HG03159 (cell line): Measurements from ENCODE around the gene RIMS3.

Experiments
- ATAC-seq: cut with Tn5 transposase; IDR thresholded peaks from one replicate; pipeline ENCODE4 v1.9.1; 2021; ENCODE audit warnings: mild to moderate bottlenecking, moderate library complexity; ENCODE audit not compliant: unreplicated experiment

The RIMS3 gene

GRCh38 chr1:40653851-40654537 is 11.5 kb downstream of the RIMS3 start:
- ATAC-seq: no peak

- ATAC-seq: no peak
Observed at GRCh38 chr1:40652979-40653378, 12.5 kb downstream of the RIMS3 start.

GRCh38 chr1:40652468-40652867 is 13.0 kb downstream of the RIMS3 start:
- ATAC-seq: no peak

GRCh38 chr1:40651138-40651857 is 14.2 kb downstream of the RIMS3 start:
- ATAC-seq: no peak

- ATAC-seq: no peak
Observed at GRCh38 chr1:40650075-40650474, 15.4 kb downstream of the RIMS3 start.

GRCh38 chr1:40649592-40649930 is 15.9 kb downstream of the RIMS3 start:
- ATAC-seq: no peak

GRCh38 chr1:40648928-40649591 is 16.4 kb downstream of the RIMS3 start:
- ATAC-seq: no peak

- ATAC-seq: no peak
Observed at GRCh38 chr1:40648200-40648599, 17.3 kb downstream of the RIMS3 start.

GRCh38 chr1:40646315-40646714 is 19.2 kb downstream of the RIMS3 start:
- no peak for ATAC-seq

- ATAC-seq: no peak
Observed at GRCh38 chr1:40645118-40645680, 20.3 kb downstream of the RIMS3 start.

GRCh38 chr1:40641601-40642242 is 23.8 kb downstream of the RIMS3 start:
- ATAC-seq: no peak

- no peak for ATAC-seq
Observed at GRCh38 chr1:40640314-40641076, 25.0 kb downstream of the RIMS3 start.

GRCh38 chr1:40638097-40639036 is 27.1 kb downstream of the RIMS3 start:
- ATAC-seq: no peak

GRCh38 chr1:40637470-40638007 is 27.9 kb downstream of the RIMS3 start:
- ATAC-seq: no peak

- no peak for ATAC-seq
Observed at GRCh38 chr1:40636777-40637176, 28.7 kb downstream of the RIMS3 start.

- ATAC-seq: no peak
Observed at GRCh38 chr1:40635763-40636500, 29.6 kb downstream of the RIMS3 start.

GRCh38 chr1:40634901-40635655 is 30.4 kb downstream of the RIMS3 start:
- ATAC-seq: no peak

GRCh38 chr1:40633931-40634376 is 31.5 kb downstream of the RIMS3 start:
- no peak for ATAC-seq
